A549 (cell line): ENCODE data around the gene FANCF. TPM values are rescaled to one million over a fixed set of nuclear protein-coding genes. Genes with fewer than 3 reads are reported as not detected.

Experiments
- ATAC-seq, 2 experiments: fragments of 200-7000 bp in 1 of 2; fragments of >200 bp in 1 of 2; cut with Nextera tagmentation in 1 of 2; cut with Tn5 transposase in 1 of 2; 3 replicates each; pipeline versions ENCODE4 v1.8.0 to v1.9.1; 2018 to 2020; ENCODE audit warnings: mild to moderate bottlenecking in 1 of 2, moderate library complexity in 1 of 2
- CTCF ChIA-PET: fragments of 300-600 bp; sonication (Branson Sonifier 250); formaldehyde crosslinking; extraction: SDS; loops from one replicate; lab custom pipeline; 2021; ENCODE audit warnings: antibody characterized with exemption, inconsistent platforms; lab: Yijun Ruan, JAX
- POLR2A ChIA-PET: fragments of 350-600 bp; formaldehyde crosslinking; extraction: SDS; loops from one replicate; lab custom pipeline; 2021; ENCODE audit warnings: antibody characterized with exemption, inconsistent platforms; lab: Yijun Ruan, JAX
- DNase-seq, 2 experiments: peaks; one replicate each; pipeline versions ENCODE4 v3.0.0 to v3.0.0-alpha.2; 2011 to 2016; ENCODE audit warnings: low read depth in 1 of 2, low spot score in 1 of 2
- FAIRE-seq: peaks from 2 replicates; lab custom pipeline; 2011; peaks lifted over from hg19 to GRCh38; lab: Jason Lieb, UNC
- H3K27ac ChIP-seq, 2 experiments: fragments of >200 bp; sonication (Bioruptor Twin); formaldehyde crosslinking; 3 replicates each; pipeline ENCODE4 v1.5.1; 2016 to 2017
- H3K4me1 ChIP-seq: fragments of >200 bp; sonication (Bioruptor Twin); formaldehyde crosslinking; 3 replicates; pipeline ENCODE4 v1.6.1; 2016
- H3K4me2 ChIP-seq: fragments of >200 bp; sonication (Bioruptor Twin); formaldehyde crosslinking; 3 replicates; pipeline ENCODE4 v1.6.1; 2016
- H3K4me3 ChIP-seq: fragments of >200 bp; sonication (Bioruptor Twin); formaldehyde crosslinking; 3 replicates; pipeline ENCODE4 v1.5.1; 2016
- H3K9me3 ChIP-seq: fragments of >200 bp; sonication (Bioruptor Twin); formaldehyde crosslinking; 3 replicates; pipeline ENCODE4 v1.6.1; 2016
- BHLHE40 ChIP-seq: IDR thresholded peaks from 2 replicates; pipeline ENCODE4 v1.6.1; 2012; ENCODE audit warnings: low read depth, low read length, inconsistent platforms
- CEBPB ChIP-seq, 2 experiments: fragments of >200 bp in 1 of 2; sonication (Bioruptor Twin) in 1 of 2; formaldehyde crosslinking in 1 of 2; IDR thresholded peaks; 2 replicates each; pipeline ENCODE4 v1.6.1; 2012 to 2016
- ELK1 ChIP-seq: fragments of 150-350 bp; IDR thresholded peaks from 2 replicates; pipeline ENCODE4 v1.6.1; 2014; ENCODE audit warnings: low read depth, mild to moderate bottlenecking, low read length
- EP300 ChIP-seq, 2 experiments: fragments of >200 bp; sonication (Bioruptor Twin); formaldehyde crosslinking; IDR thresholded peaks; 2 replicates in 1 of 2; 3 replicates in 1 of 2; pipeline ENCODE4 v1.6.1; 2016 to 2017
- FOSL2 ChIP-seq, 2 experiments: fragments of 450-650 bp in 1 of 2; fragments of >200 bp in 1 of 2; sonication (Bioruptor Twin) in 1 of 2; formaldehyde crosslinking; IDR thresholded peaks; 2 replicates each; pipeline versions ENCODE4 v1.5.0 to v1.6.1; 2016 to 2020; ENCODE audit warnings: mild to moderate bottlenecking in 1 of 2, moderate library complexity in 1 of 2
- FOXS1 ChIP-seq: fragments of 250-450 bp; sonication (Bioruptor Pico); IDR thresholded peaks from 2 replicates; pipeline ENCODE4 v1.5.0; 2020; ENCODE audit warnings: mild to moderate bottlenecking, moderate library complexity
- GATA3 ChIP-seq: IDR thresholded peaks from 2 replicates; pipeline ENCODE4 v1.6.1; 2012; ENCODE audit warnings: borderline replicate concordance
- HDAC2 ChIP-seq: fragments of 200-600 bp; sonication (generic); IDR thresholded peaks from 2 replicates; pipeline ENCODE4 v1.6.1; 2016
- HMGXB4 ChIP-seq: fragments of 250-450 bp; sonication (Bioruptor Pico); IDR thresholded peaks from 2 replicates; pipeline ENCODE4 v1.5.0; 2021; ENCODE audit warnings: mild to moderate bottlenecking, moderate library complexity, borderline replicate concordance
- HOXA7 ChIP-seq: fragments of 250-450 bp; sonication (Bioruptor Pico); IDR thresholded peaks from 2 replicates; pipeline ENCODE4 v1.5.0; 2020; ENCODE audit warnings: mild to moderate bottlenecking, moderate library complexity
- JUNB ChIP-seq: fragments of >200 bp; sonication (Bioruptor Twin); formaldehyde crosslinking; IDR thresholded peaks from 2 replicates; pipeline ENCODE4 v1.6.1; 2016
- MAFK ChIP-seq: fragments of 450-650 bp; IDR thresholded peaks from 2 replicates; pipeline ENCODE4 v1.6.1; 2014; ENCODE audit not compliant: partially characterized antibody
- MAZ ChIP-seq: fragments of 150-350 bp; IDR thresholded peaks from 2 replicates; pipeline ENCODE4 v1.6.1; 2014; ENCODE audit warnings: antibody characterized with exemption, low read depth, low read length, borderline replicate concordance
- MYC ChIP-seq: IDR thresholded peaks from 2 replicates; pipeline ENCODE4 v1.6.1; 2012; ENCODE audit warnings: mild to moderate bottlenecking, inconsistent platforms, low read length, improper control_type of control experiment, borderline replicate concordance
- NPAS2 ChIP-seq: fragments of 250-450 bp; sonication (Bioruptor Pico); IDR thresholded peaks from 2 replicates; pipeline ENCODE4 v1.8.0; 2022; ENCODE audit warnings: mild to moderate bottlenecking, moderate library complexity, borderline replicate concordance
- NR3C1 ChIP-seq: fragments of >200 bp; sonication (Bioruptor Twin); formaldehyde crosslinking; IDR thresholded peaks from 3 replicates; pipeline ENCODE4 v1.6.1; 2017
- PBX3 ChIP-seq: IDR thresholded peaks from 2 replicates; pipeline ENCODE4 v1.6.1; 2012
- POLR2A ChIP-seq: IDR thresholded peaks from 2 replicates; pipeline ENCODE4 v1.6.1; 2012; ENCODE audit warnings: mild to moderate bottlenecking, low read length
- RAD21 ChIP-seq, 2 experiments: fragments of >200 bp in 1 of 2; sonication (Bioruptor Twin) in 1 of 2; formaldehyde crosslinking in 1 of 2; IDR thresholded peaks in 1 of 2; conservative IDR thresholded peaks in 1 of 2; 2 replicates in 1 of 2; 3 replicates in 1 of 2; pipeline ENCODE4 v1.6.1; 2012 to 2018; ENCODE audit warnings: inconsistent platforms in 1 of 2
- RCOR1 ChIP-seq: fragments of 150-350 bp; IDR thresholded peaks from 2 replicates; pipeline ENCODE4 v1.6.1; 2014; ENCODE audit warnings: antibody characterized with exemption, low read length, low read depth
- REST ChIP-seq: fragments of 200-600 bp; sonication (generic); IDR thresholded peaks from 2 replicates; pipeline ENCODE4 v1.6.1; 2016; ENCODE audit warnings: antibody characterized with exemption, mild to moderate bottlenecking, moderate library complexity
- RFX5 ChIP-seq: fragments of 450-650 bp; IDR thresholded peaks from 2 replicates; pipeline ENCODE4 v1.7.1; 2014; ENCODE audit warnings: antibody characterized with exemption, mild to moderate bottlenecking, moderate library complexity
- RNF2 ChIP-seq: fragments of 200-600 bp; sonication (generic); IDR thresholded peaks from 2 replicates; pipeline ENCODE4 v1.6.1; 2016; ENCODE audit warnings: low read depth, mild to moderate bottlenecking, antibody characterized with exemption, moderate library complexity, borderline replicate concordance
- TFCP2L1 ChIP-seq: fragments of 250-450 bp; sonication (Bioruptor Pico); IDR thresholded peaks from 2 replicates; pipeline ENCODE4 v1.5.0; 2021; ENCODE audit warnings: mild to moderate bottlenecking
- TP53 ChIP-seq: fragments of 250-450 bp; sonication (Bioruptor Pico); IDR thresholded peaks from 2 replicates; pipeline ENCODE4 v1.5.0; 2021; ENCODE audit warnings: mild to moderate bottlenecking, moderate library complexity
- ZC3H11A ChIP-seq: fragments of 450-650 bp; IDR thresholded peaks from 2 replicates; pipeline ENCODE4 v1.6.1; 2014; ENCODE audit warnings: antibody characterized with exemption, mild to moderate bottlenecking
- ZFP36 ChIP-seq: fragments of 450-650 bp; IDR thresholded peaks from 2 replicates; pipeline ENCODE4 v1.6.1; 2014; ENCODE audit warnings: borderline replicate concordance; ENCODE audit not compliant: partially characterized antibody
- WGBS: methylation state at CpG from one replicate; pipeline ENCODE4 v1.1.6; 2017; ENCODE audit errors: missing lambda C conversion rate; 5-methylcytosine and 5-hydroxymethylcytosine counted together
- polyA plus RNA-seq, 4 experiments: library from polyadenylated mRNA; depleted of rRNA in 3 of 4; stranded (reverse); fragments of >200 nt; fragmentation: RNase III in 1 of 4; extraction: RNeasy Plus Mini Kit Qiagen cat#74134 plus additional on column Dnase treatment in 1 of 4; gene quantifications; 2 replicates in 3 of 4; 3 replicates in 1 of 4; pipeline ENCODE4 v1.2.3, GENCODE V29; 2011 to 2017

Gene FANCF
- polyA plus RNA-seq, 2 of the 4 experiments (the other 2 are of a cell fraction): 10.9 to 11.1 TPM

DNA sequence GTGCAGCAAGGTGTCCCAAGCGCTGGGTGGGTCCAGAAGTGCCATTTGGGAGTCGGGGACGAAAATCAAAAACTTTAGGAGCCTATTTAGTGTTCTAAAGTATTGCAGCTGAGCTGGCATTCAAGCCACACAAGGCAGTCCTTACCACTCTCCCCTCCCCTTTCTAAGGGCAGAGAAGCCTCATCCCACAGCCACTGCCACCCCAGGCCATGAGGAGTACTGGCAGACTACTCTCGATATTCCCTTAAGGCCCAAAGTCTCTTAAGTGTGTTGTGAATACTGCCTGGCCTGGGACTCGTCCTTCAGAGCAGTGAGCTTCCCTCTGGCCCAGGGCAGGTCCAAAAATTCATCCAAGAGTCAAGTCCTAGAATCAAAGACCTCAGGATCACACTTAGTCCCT, 7.8 kb downstream of the FANCF start (continued):
- no peak for TF ChIP-seq RNF2
- TF ChIP-seq PBX3: no peak
- TF ChIP-seq BHLHE40: no peak
- TF ChIP-seq POLR2A: no peak

GRCh38 chr11:22603933-22604332, 21.7 kb downstream of the FANCF start:
- CTCF ChIA-PET: interaction anchor here (1.0 kb wide), 1 partner anchor 9 kb away, joined by 3 read pairs; no protein-coding TSS in a partner anchor
- Histone ChIP-seq H3K27ac (no peak overlapping the region), H3K4me2 (no peak overlapping the region), H3K4me3 (no peak overlapping the region), H3K4me1 (no peaks in the 10 kb centered on the region), H3K9me3 (0 out of 3 replicates have a peak, but pooled peaks cover 2% of the 10 kb centered on the region)
- no peak for FAIRE-seq
- POLR2A ChIA-PET: no interaction called here
- WGBS: 0% methylated on average over 1 of the region's 1 CpG
- ATAC-seq: no peak
- no peak for DNase-seq
- TF ChIP-seq NPAS2 (CRISPR knock-in tag): no peak
- no peak for TF ChIP-seq ELK1
- no peak for TF ChIP-seq HMGXB4 (CRISPR knock-in tag)
- no peak for TF ChIP-seq RNF2

DNA sequence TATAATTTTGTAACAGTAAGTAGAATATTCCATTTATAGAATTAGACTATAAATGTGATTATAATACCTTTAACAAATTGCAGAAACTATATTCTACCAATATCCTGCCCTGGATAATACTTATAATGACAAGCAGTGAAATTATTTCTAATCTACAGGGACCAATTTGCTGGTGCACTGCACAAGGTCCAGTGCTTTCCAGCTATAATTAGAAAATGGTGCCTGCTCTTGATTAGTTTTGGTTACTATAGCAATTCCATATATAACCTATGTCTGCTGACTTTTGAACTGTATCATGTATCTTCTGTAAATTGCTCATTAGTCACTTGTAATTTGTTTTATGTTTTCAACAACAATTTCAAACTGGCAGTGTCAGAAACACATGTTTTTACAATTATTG, 23.1 kb downstream of the FANCF start:
- H3K9me3 ChIP-seq: 0 out of 3 replicates have a peak, but pooled peaks cover 2% of the 10 kb centered on the region
- ATAC-seq (no peak), FAIRE-seq (no peak), DNase-seq (no peak)
- ChIA-PET CTCF (interaction anchor here (1.2 kb wide), 1 partner anchor 13 kb away, joined by 3 read pairs; no protein-coding TSS in a partner anchor), POLR2A (no interaction called here)
- H3K4me1 ChIP-seq: no peaks in the 10 kb centered on the region
- H3K4me3 ChIP-seq: no peak overlapping the region
- no peak overlapping the region for H3K27ac ChIP-seq
- no peak overlapping the region for H3K4me2 ChIP-seq
- no peak for TF ChIP-seq RFX5
- TF ChIP-seq JUNB: no peak
- no peak for TF ChIP-seq NPAS2 (CRISPR knock-in tag)
- TF ChIP-seq FOSL2 (IDR thresholded peaks at IDR 0.05): no peak
- TF ChIP-seq FOSL2 (CRISPR knock-in tag; IDR thresholded peaks at IDR 0.05): no peak
- TF ChIP-seq POLR2A: no peak
- no peak for TF ChIP-seq ZC3H11A
- no peak for TF ChIP-seq MAZ
- no peak for TF ChIP-seq TP53
- no peak for TF ChIP-seq FOXS1
- no peak for TF ChIP-seq HDAC2

- WGBS: 23% methylated on average over 5 of the region's 5 CpGs
- no peak for DNase-seq
- no peak overlapping the region for H3K4me2 ChIP-seq
- H3K9me3 ChIP-seq: 0 out of 3 replicates have a peak, but pooled peaks cover 2% of the 10 kb centered on the region
- ChIA-PET POLR2A (no interaction called here), CTCF (no interaction called here)
- no peak for ATAC-seq
- no peak for FAIRE-seq
- no peaks in the 10 kb centered on the region for H3K4me1 ChIP-seq
- no peak overlapping the region for H3K4me3 ChIP-seq
- no peak overlapping the region for H3K27ac ChIP-seq
- no peak for TF ChIP-seq TFCP2L1 (CRISPR knock-in tag)
- TF ChIP-seq EP300 (IDR thresholded peaks at IDR 0.05): no peak
- TF ChIP-seq RNF2: no peak
- no peak for TF ChIP-seq NR3C1
- no peak for TF ChIP-seq HOXA7
- TF ChIP-seq REST: no peak
- no peak for TF ChIP-seq GATA3
- TF ChIP-seq HDAC2: no peak
- no peak for TF ChIP-seq RCOR1
- no peak for TF ChIP-seq MAFK
- no peak for TF ChIP-seq CEBPB (IDR thresholded peaks at IDR 0.05)
- no peak for TF ChIP-seq ZFP36
- TF ChIP-seq RAD21 (conservative IDR thresholded peaks at IDR 0.05 in 1 of 2, IDR thresholded peaks at IDR 0.05 in 1 of 2): no peak
- TF ChIP-seq MYC: no peak
Measured at GRCh38 chr11:22599458-22599857, 26.2 kb downstream of the FANCF start.
